A673 (cell line): ENCODE data around the gene OR7G2. TPM values are rescaled to one million over a fixed set of nuclear protein-coding genes. Genes with fewer than 3 reads are reported as not detected.

Source experiments
- BruUV-seq: library from RNA; stranded (reverse); fragments of 400-500 nt; replicated peaks from 2 replicates; lab custom pipeline; 2021; lab: Mats Ljungman, UMichigan
- CTCF ChIA-PET: fragments of 300-600 bp; sonication (Branson Sonifier 250); formaldehyde crosslinking; loops from one replicate; lab custom pipeline; 2022; ENCODE audit warnings: antibody characterized with exemption; lab: Charles Lee
- POLR2A ChIA-PET: fragments of 300-600 bp; sonication (Branson Sonifier 250); formaldehyde crosslinking; loops from one replicate; lab custom pipeline; 2022; ENCODE audit warnings: antibody characterized with exemption; ENCODE audit not compliant: low non-redundant PET; lab: Charles Lee
- DNase-seq: peaks from one replicate; pipeline ENCODE4 v3.0.0-alpha.2; 2015; ENCODE audit warnings: low spot score
- H3K27ac ChIP-seq: fragments of 200-600 bp; sonication (generic); 2 replicates; pipeline ENCODE4 v1.5.1; 2016; ENCODE audit warnings: mixed run types, low read depth, mild to moderate bottlenecking, mixed read lengths, antibody characterized with exemption, low read length; ENCODE audit not compliant: poor library complexity, severe bottlenecking
- H3K27me3 ChIP-seq: fragments of 200-600 bp; sonication (generic); replicated peaks from 2 replicates; pipeline ENCODE4 v1.6.1; 2017; ENCODE audit warnings: mixed run types, low read depth, mild to moderate bottlenecking, mixed read lengths, antibody characterized with exemption, low read length; ENCODE audit not compliant: insufficient read depth, poor library complexity
- H3K36me3 ChIP-seq: fragments of 200-600 bp; sonication (generic); 2 replicates; pipeline ENCODE4 v1.6.1; 2016; ENCODE audit warnings: mixed run types, mild to moderate bottlenecking, mixed read lengths, antibody characterized with exemption, low read length; ENCODE audit not compliant: insufficient read depth, poor library complexity, severe bottlenecking
- H3K4me1 ChIP-seq: fragments of 200-600 bp; sonication (generic); 2 replicates; pipeline ENCODE4 v1.6.1; 2017; ENCODE audit warnings: mixed run types, mild to moderate bottlenecking, mixed read lengths, antibody characterized with exemption, low read length; ENCODE audit not compliant: insufficient read depth, poor library complexity, severe bottlenecking
- H3K4me3 ChIP-seq: fragments of 200-600 bp; sonication (generic); 2 replicates; pipeline ENCODE4 v1.5.1; 2016; ENCODE audit warnings: low read depth, mixed run types, mild to moderate bottlenecking, mixed read lengths, low read length; ENCODE audit not compliant: poor library complexity, severe bottlenecking
- H3K9me3 ChIP-seq: fragments of 200-600 bp; sonication (generic); 2 replicates; pipeline ENCODE4 v1.6.1; 2016; ENCODE audit warnings: mixed run types, low read depth, mild to moderate bottlenecking, mixed read lengths, antibody characterized with exemption, low read length; ENCODE audit not compliant: poor library complexity, severe bottlenecking
- CTCF ChIP-seq: fragments of 300-800, 200-600 bp; sonication (generic); conservative IDR thresholded peaks from 2 replicates; pipeline ENCODE4 v1.5.1; 2017; ENCODE audit warnings: low read depth, mild to moderate bottlenecking, antibody characterized with exemption, low read length, moderate library complexity, mixed read lengths
- EZH2 ChIP-seq: fragments of 200-600 bp; sonication (generic); IDR thresholded peaks from 2 replicates; pipeline ENCODE4 v1.6.1; 2017; ENCODE audit warnings: borderline replicate concordance, low read depth, mild to moderate bottlenecking, mixed read lengths, antibody characterized with exemption, low read length; ENCODE audit not compliant: poor library complexity, severe bottlenecking
- intact Hi-C: fragments of 100-400 bp; cut with micrococcal nuclease; formaldehyde crosslinking; loops from one replicate; pipeline ENCODE4 v1.10.0; 2022; ENCODE audit not compliant: unreplicated experiment
- total RNA-seq: library from RNA; stranded (reverse); gene quantifications from 2 replicates; pipeline ENCODE4 v1.2.3, GENCODE V29; 2021

OR7G2 gene
- total RNA-seq, 1 experiment from 2014 or later = not detected

GRCh38 chr19:9140159-9140874, 33.0 kb upstream of the OR7G2 start, which contains the start of gene ZNF317:
Gene ZNF317 (plus strand): TSS chr19:9140397. CDS start chr19:9156017, 15,620 bp downstream.
- Histone ChIP-seq H3K4me3 (peak within 1 kb of the TSS; percentile 83), H3K9me3 (peaks cover 28% of the 10 kb centered on the region), H3K27me3 (no peaks in the 10 kb centered on the region), H3K4me1 (no peaks in the 10 kb centered on the region), H3K27ac (peak within 1 kb of the TSS; percentile 85), H3K36me3 (peaks cover 19% of the 10 kb centered on the region)
- TF ChIP-seq EZH2 = no peak
- no peak for TF ChIP-seq CTCF
- DNase-seq = peak; percentile 95
- no TSS peak for BruUV-seq
- intact Hi-C loops = no loop called here
- CTCF ChIA-PET = no interaction called here
- POLR2A ChIA-PET = no interaction called here

GRCh38 chr19:9139609-9140158, 32.4 kb upstream of the OR7G2 start:
- Histone ChIP-seq H3K36me3 (peaks cover 17% of the 10 kb centered on the region), H3K4me1 (no peaks in the 10 kb centered on the region), H3K9me3 (peaks cover 21% of the 10 kb centered on the region), H3K27ac (peak overlapping the region; percentile 85), H3K27me3 (no peaks in the 10 kb centered on the region), H3K4me3 (peak overlapping the region; percentile 83)
- no peak for TF ChIP-seq EZH2
- TF ChIP-seq CTCF = no peak
- ChIA-PET POLR2A (no interaction called here), CTCF (no interaction called here)
- BruUV-seq = TSS peak; percentile 99
- DNase-seq = peak; percentile 14
- intact Hi-C loops = no loop called here

- no peaks in the 10 kb centered on the region for H3K27me3 ChIP-seq
- intact Hi-C loops = no loop called here
- no peak for DNase-seq
- no peak overlapping the region for H3K27ac ChIP-seq
- BruUV-seq = no TSS peak
- no peaks in the 10 kb centered on the region for H3K36me3 ChIP-seq
- TF ChIP-seq CTCF = no peak
- TF ChIP-seq EZH2 = no peak
- H3K4me1 ChIP-seq = peaks cover 4% of the 10 kb centered on the region
- ChIA-PET CTCF (no interaction called here), POLR2A (no interaction called here)
- no peak overlapping the region for H3K4me3 ChIP-seq
- H3K9me3 ChIP-seq = no peaks in the 10 kb centered on the region
Observed at GRCh38 chr19:9132422-9132821, 25.1 kb upstream of the OR7G2 start.
